Measurements from ENCODE around the gene USP32.

Gene USP32

DNA sequence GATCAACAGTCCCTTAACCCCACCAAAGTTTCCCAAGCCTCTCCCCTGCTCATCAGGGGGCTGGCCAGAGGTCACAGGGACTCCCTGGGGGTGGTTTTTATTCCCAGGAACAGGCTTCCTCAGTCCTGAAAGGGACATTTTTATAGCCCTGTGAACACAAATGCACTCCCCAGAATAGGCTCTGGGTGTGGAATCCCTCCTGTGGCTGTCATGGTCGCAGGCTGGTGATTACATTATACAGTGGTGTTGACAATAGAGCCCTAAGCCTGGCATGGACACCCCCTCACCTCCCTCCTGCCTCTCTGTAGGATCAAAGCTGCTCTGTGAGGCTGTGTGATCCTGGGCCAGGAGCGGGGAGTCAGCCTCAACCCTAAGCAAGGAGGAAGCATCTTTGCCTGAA is 243.6 kb downstream of the USP32 start:
- no peak for DNase-seq

DNA sequence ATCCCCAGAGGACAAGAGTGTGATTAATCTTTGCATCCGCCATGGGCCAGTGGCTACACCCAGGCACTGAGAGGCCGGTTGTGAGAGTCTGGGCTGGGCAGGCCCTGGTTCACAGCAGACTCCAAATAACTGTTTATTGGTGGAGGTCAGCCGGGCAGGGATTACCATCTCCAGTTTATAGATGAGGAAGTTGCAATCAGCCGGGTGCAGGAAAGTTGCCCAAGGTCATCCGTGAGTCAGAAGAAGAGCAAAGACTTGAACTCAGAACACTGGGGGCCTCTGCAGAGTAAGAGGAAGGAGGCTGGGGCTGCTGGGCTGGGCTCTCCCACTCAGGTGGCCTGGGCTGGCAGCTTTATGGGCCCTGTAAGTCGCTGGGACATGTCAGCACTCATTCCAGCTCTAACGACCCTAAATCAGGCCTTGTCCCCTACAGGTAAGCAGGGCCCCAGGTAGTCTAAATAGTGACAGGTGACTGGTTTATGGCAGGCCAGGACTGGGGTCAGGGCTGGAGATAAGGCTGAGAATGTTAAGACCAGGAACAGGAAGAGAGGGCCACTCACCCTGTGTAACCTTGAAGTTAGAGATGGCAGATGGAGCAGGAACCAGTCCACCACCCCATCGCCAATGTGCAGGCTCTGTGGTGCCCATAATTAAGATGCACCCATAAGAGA is 244.2 kb downstream of the USP32 start:
- no peak for DNase-seq

DNA sequence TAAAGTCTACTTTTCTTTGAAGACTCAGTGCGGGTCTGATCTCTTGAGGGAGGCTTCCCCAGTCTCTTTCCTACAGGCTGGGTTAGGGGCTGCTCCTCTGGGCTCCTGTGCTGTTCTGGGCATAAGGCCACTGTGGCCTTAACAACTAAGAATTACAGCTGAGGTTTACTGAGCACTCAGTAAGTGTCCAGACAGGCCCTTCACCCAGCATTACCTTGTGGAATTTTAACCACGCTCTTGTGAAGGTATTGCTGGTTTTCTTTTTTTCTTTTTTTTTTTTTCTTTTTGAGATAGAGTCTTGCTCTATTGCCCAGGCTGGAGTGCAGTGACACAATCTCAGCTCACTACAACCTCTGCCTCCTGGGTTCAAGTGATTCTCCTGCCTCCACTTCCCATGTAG is 245.7 kb downstream of the USP32 start:
- no peak for DNase-seq

DNA sequence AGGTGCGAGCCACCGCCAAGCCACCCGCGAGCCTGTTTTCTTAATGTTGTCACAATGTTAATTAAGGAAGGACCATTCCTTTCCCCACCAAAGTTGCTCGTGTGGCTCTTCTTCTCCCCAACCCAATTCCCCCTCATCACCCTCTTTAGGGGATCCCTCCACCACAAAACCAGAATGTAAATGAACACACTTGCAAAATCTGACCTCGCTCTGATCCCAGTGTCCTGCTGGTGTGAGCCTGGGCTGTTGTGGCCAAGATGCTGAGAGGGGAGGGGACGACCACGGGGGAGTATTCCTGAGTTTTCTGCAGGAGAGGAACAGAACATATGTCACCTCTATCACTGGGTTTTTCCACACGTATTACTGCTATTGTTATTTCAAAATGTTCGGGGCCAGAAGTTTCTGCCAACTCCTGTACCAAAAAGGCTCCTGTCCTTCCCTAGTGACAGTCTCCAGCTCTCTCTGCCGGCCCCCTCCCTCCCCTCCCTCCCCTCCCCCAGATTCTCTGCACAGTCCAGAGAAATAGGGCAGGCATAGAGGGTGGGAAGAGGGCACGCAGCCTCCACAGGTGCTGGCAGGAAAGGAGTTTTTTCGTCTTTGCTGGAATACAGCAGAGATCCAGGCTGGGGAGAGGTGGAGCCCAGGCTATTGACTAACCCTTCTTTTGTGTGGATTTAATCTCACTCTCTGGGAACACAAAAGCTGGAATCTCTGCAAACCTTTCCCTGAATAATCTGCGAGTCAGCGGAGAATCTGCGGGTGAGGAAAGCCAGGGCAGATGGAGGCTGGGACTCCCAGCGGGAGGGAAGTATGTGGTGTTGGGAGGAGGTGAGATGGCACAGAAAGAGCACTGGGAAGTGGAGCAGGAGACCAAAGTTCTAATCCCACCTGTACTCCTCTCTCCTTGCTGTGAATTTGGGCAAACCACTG is 246.7 kb downstream of the USP32 start:
- no peak for DNase-seq

DNA sequence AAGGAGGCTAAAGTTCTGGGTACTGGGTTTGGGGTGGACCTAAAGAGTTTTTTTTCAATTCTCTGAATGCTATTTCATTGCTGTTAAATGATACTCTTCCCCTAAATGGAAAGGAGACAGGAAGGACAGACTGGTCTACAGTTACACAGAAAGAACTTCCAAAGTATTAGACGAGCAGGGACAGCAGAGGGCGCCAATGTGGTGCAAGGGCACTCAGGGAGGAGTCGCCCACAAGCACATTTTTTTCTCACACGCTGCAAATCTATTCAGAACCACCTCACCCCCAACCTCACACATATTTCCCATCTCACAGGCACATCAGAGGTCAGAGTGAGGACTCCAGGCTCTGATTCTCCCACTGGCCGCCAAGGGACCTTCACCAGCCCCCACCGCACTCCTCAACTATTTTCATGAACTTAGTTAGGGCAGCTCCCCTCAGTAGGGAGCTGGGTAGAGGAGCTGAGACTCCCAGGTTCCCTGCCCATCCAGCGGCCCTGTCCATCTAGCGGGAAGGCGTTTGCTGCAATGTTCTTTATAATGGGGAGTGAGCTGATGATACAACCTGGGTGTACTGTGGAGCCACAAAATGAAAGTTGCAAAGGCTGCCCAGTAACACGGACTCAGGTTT is 248.9 kb downstream of the USP32 start:
- peak; percentile 38 for DNase-seq

DNA sequence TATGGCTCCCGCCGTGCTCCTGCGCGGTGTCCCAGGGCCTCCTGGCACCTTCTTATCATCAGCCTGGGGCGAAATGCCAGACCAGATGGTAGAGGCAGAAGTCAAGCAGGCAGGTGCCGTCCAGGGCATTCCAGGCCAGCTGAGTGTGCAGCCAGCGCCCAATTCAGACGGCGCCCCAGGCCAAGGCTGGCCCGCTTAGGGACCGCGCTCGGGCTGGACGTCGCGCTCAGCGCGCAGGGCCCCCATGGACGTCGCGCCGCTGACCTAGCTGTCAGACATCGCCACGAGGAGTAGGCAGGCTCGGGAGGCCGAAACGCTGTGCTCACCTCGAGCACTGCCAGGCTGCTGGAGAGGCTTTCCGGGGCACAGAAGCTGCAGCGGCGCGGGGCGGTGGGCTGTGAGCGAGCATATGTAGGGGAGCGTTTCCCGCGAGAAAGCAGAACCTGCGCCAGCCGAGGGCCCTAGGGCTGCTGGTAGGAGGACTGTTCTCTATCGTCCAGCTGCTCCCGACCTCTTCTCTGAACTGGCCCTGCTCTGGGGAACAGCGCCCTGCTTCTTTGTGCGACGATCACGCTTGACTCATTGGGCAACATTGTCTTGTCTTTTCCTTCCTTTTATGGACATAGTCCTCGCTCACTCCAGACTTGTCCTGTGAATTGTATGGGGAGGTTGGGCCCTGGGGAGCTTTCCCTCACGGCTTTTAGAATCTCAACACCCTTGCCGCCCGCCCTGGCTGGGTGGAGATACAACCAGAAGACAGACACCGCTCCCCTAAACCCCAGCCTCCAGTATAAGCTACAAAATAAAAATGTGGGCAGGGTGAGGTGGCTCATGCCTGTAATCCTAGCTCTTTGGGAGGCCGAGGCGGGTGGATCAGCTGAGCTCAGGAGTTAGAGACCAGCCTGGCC is 250.6 kb downstream of the USP32 start:
- DNase-seq: no peak

DNA sequence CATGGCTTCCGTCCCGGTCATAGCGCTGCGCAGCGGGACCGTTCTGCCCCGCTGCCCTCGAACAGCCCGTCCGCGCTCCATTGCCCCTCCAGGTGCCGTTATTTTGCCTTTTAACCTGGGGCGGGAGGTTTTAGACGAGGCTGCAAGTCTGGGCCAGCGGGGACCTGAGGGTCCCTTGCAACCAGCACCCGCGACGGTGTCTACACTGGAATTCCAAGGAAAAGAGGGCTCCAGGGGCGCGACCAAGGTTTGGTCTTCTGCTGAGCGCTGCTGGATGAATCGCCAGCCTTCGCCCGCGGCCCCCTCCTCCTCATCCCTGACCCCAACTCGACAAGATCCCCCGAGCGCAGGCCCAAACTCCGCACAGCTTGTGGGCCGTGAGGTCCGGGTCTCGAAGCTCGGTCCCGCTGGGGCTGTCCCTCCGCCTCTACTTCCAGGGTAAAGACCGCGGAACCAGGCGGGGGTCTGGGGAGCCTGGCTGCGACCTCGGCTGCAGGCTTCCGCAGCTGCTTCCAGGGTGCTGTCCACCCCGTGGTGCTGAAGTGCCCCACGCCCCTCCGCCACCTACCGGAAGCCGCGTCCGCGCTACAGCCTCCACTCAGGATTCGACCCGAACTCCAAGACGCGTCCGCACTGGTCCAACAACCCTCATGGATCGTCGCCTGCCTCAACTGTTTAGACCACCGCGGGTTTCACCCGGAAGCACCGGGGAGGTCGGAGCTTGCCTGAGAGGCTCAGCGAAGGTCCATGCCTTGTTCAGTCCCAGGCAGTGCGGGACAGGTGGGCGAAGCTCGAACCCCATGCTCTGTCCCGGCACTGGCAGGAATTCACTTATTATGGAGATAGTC is 252.3 kb downstream of the USP32 start:
- no peak for DNase-seq

DNA sequence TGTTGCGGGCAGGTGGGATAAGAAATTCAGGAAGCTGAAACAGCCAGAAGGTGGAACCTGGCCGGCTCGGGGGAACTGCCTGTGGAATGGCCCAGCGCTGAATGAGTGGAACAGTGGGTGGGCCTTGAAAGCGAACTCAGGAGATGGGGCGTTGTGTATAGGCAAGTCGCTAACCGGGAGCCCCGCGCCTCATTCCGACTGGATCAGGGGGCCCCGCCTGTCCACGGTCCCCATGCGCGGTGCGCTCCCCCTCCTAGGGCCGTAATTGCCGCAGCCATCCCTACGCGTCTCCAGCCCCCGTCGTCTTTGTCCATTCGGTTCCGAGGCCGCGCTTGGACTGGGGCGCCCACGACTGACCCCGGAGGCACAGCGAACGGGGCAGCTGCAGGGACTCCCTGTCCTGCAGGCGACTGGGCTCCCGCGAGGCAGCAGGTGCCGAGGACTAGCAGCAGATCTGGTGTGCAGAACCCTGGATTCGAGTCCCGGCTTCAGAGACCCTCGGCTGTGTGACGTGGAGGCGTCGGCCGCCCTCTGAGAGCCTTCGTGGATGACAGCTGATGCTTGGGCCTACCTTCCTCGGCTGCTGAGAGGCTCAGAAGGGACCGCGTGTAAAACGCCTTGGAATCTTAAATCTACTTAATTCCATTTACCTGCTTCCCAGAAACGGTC is 253.0 kb downstream of the USP32 start:
- no peak for DNase-seq

DNA sequence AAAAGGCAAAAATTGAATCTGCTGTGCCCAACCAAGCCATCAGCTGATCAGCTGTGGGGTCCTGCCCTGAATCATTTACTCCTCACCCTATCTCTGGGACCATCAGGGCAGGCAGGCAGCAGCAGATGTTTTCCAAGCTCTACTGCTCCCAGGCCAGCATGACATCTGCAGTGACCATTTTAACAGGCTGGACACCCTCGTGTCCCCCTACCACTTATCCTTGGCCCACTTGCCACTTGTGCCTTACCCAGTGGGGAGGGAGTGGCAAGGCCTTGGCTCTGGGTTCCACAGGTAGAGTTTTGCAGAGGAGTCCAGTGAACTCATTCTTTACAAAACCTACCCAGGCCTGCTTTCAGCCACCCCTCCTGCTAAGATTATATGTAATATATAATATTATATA is 254.2 kb downstream of the USP32 start:
- no peak for DNase-seq

DNA sequence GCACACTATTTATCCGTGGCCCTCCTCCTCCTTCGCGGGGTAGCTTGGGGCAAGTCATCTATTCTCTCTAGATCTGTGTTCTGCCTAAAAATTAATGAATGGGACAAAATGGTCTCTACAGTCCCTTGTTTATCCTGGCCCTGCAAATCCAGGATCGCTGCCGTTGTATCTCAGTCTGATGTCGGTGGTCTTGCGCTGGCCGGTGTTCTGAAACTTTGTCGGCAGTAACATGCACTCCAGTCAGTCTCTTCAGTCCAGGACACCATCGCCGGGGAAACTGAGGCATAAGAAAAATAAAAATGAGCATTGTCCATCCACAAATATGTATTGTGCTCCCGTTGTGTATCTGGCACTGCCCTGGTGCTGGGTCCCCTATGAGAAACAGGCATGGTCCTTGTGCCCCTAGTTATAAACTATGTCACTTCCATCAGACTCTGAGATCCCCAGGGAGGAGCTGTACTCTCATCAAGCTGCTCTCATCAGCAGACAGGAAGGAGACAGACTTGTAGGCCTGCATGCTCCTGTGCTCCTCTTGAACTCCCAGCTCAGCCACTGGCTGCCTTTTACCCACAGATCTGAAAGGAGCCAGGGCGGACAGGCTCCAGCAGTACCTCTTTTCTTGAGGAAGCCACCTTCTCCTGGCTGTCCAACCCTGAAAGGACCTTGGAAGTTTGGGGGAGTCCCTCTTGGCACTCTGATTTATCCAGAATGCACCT is 255.8 kb downstream of the USP32 start:
- DNase-seq: no peak

DNA sequence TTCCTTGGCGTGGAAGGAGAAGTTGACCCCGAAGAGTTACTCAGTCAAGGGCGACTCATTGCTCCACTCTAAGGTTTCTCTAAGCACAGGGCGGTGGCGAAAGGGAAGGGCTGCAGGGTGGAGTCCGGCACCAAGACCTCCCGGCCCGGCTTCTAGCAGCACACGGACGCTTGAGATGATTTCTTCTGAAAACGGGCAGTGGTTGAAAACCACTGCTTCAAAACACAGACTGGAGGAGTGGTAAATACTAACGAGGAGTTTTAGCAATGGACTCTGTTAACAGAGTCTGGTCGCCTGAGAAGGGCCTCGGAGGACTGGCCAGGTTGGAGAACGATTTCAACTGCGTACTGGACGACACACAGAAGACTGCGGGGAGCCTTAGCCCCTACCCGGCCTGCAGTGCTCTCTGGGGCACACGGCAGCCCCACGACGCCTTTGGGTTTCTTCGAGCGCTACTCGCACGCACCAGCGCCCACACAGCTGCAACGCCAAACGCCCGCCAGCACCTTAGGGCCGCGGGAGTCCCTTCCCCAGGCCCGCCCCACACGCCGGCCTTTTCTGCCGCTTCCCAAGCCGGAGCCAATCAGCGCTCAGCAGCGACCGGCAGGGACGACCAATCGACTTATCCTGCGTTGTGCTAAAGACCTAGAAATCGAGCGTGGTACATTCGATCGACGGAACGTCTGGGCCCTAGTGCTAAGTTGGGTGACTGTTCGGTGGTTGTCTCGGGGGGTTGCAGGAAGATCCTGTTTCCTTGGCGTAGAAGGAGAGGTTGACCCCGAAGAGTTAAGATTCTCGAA is 256.6 kb downstream of the USP32 start:
- no peak for DNase-seq

DNA sequence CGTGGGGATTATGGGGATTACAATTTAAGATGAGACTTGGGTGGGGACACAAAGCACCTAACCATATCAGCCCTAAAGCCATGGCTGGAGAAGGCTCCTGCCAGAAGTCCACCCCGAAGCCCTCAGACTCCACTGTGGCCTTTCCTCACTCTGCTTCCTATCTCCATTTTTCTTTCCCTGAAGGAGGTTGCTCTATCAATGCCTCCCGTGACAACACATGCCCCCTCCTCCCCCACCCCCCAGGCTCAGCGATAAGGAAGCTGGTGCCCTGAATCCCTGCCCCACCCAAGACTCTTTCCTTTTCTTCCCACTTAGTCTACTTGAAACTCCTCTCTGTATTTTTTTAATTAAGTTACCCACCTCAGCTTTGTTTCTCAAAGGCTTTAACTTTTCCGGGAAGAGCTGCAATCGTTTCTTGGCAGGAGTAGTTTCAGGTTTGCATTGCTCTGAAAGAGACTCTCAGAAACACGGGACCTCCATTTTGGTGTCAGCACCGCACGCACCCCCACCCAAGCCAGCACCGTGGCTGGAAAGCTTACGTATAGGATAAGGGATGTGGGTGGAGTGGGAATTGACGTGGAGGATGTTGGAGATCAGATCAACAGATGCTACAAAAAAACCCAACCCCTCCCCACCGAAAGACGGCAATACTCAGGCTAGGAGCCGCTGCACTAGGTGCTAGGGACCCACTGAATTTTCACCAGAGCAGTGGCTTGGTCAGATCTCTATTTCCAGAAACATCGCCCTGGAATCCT is 257.4 kb downstream of the USP32 start:
- no peak for DNase-seq

DNA sequence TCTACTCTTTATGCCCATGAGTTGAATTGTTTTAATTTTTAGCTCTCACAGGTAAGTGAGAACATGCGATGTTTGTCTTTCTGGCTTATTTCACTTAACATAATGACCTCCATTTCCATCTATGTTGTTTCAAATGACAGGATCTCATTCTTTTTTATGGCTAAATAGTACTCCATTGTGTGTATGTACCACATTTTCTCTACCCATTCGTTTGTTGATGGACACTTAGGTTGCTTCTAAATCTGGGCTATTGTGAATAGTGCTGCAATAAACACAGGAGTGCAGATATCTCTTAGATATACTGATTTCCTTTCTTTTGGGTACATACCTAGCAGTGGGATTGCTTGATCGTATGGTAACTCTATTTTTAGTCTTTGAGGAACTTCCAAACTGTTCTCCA is 261.5 kb downstream of the USP32 start:
- DNase-seq: no peak

DNA sequence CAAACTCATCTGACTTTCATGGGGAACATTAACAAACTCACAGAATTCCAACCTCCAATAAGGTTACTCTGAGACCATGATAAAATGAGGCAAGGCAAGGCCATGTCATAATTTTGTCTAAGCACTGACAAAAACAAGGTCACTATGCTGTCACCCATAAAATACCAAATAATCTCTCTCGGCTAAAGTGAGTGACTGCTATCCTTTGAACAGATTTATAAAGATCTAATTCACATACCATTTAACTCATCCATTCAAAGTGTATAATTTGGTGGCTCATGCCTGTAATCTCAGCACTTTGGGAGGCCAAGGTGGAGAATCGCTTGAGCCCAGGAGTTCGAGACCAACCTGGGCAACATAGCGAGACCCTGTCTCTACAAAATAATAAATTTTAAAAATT is 262.8 kb downstream of the USP32 start:
- no peak for DNase-seq

Data from SIG-M5 (cell line).